ENCODE results near the gene TPD52L1. TPM values are rescaled to one million over a fixed set of nuclear protein-coding genes. Genes with fewer than 3 reads are reported as not detected.

The TPD52L1 gene
- total RNA-seq, 1 experiment from 2014 or later = 12.4 TPM

DNA sequence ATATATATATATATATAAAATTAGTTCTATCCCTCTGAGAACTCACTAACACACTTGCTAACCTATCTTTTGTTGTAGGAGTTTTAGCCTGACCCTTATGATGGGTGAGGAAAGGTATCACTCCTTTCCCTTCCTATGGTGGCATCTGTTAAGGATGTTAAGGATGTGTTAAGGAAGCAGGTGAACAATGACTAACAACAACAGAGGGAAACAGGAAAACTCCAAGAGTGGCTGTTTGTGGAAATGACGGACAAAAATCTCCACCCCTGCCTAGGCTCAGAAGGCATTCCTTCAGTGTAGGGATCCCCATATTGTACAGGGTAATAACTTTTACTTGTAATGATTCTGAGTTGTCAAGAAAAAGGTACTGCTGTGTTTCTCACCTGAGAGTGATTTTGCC lies 8.8 kb upstream of the TPD52L1 start:
- Mint-ChIP-seq H3K36me3 (peaks cover 4% of the 10 kb centered on the region; the same call in 1 of the 2 replicates), H3K27me3 (ENCODE audit: low read depth) (peaks cover under 1% of the 10 kb centered on the region), H3K4me1 (peaks cover 3% of the 10 kb centered on the region), H3K4me3 (no peak overlapping the region), H3K9me3 (peaks cover 25% of the 10 kb centered on the region), H3K27ac (no peak overlapping the region)
- ChIA-PET CTCF (no interaction called here), POLR2A (no interaction called here)
- DNase-seq (ENCODE audit: low spot score) (no peak), ATAC-seq (no peak)
- TF ChIP-seq, protein P1, sequence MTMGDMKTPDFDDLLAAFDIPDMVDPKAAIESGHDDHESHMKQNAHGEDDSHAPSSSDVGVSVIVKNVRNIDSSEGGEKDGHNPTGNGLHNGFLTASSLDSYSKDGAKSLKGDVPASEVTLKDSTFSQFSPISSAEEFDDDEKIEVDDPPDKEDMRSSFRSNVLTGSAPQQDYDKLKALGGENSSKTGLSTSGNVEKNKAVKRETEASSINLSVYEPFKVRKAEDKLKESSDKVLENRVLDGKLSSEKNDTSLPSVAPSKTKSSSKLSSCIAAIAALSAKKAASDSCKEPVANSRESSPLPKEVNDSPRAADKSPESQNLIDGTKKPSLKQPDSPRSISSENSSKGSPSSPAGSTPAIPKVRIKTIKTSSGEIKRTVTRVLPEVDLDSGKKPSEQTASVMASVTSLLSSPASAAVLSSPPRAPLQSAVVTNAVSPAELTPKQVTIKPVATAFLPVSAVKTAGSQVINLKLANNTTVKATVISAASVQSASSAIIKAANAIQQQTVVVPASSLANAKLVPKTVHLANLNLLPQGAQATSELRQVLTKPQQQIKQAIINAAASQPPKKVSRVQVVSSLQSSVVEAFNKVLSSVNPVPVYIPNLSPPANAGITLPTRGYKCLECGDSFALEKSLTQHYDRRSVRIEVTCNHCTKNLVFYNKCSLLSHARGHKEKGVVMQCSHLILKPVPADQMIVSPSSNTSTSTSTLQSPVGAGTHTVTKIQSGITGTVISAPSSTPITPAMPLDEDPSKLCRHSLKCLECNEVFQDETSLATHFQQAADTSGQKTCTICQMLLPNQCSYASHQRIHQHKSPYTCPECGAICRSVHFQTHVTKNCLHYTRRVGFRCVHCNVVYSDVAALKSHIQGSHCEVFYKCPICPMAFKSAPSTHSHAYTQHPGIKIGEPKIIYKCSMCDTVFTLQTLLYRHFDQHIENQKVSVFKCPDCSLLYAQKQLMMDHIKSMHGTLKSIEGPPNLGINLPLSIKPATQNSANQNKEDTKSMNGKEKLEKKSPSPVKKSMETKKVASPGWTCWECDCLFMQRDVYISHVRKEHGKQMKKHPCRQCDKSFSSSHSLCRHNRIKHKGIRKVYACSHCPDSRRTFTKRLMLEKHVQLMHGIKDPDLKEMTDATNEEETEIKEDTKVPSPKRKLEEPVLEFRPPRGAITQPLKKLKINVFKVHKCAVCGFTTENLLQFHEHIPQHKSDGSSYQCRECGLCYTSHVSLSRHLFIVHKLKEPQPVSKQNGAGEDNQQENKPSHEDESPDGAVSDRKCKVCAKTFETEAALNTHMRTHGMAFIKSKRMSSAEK (CRISPR knock-in tag; IDR thresholded peaks at IDR 0.05; ENCODE audit: borderline replicate concordance) = no peak
- TF ChIP-seq CTCF (IDR thresholded peaks at IDR 0.05) (no peak), E2F4 (CRISPR knock-in tag; IDR thresholded peaks at IDR 0.05; ENCODE audit: borderline replicate concordance, low read depth) (no peak), TEAD1 (CRISPR knock-in tag; IDR thresholded peaks at IDR 0.05) (no peak), ZNF423 (CRISPR knock-in tag; IDR thresholded peaks at IDR 0.05) (no peak), TEAD4 (CRISPR knock-in tag; IDR thresholded peaks at IDR 0.05) (no peak), OVOL2 (CRISPR knock-in tag; IDR thresholded peaks at IDR 0.05; ENCODE audit: borderline replicate concordance) (no peak), JAZF1 (CRISPR knock-in tag; IDR thresholded peaks at IDR 0.05) (no peak), NFE2L1 (CRISPR knock-in tag; IDR thresholded peaks at IDR 0.05) (no peak), SP1 (CRISPR knock-in tag; conservative IDR thresholded peaks at IDR 0.05) (no peak), ZNF512 (CRISPR knock-in tag; IDR thresholded peaks at IDR 0.05; ENCODE audit: borderline replicate concordance) (no peak), NR1H2 (CRISPR knock-in tag; IDR thresholded peaks at IDR 0.05) (no peak), ZNF138 (CRISPR knock-in tag; conservative IDR thresholded peaks at IDR 0.05) (no peak), ARID4B (CRISPR knock-in tag; IDR thresholded peaks at IDR 0.05; ENCODE audit: borderline replicate concordance) (no peak), IRF2 (CRISPR knock-in tag; IDR thresholded peaks at IDR 0.05; ENCODE audit: borderline replicate concordance, low read depth) (no peak)
- TF ChIP-seq, protein P2, sequence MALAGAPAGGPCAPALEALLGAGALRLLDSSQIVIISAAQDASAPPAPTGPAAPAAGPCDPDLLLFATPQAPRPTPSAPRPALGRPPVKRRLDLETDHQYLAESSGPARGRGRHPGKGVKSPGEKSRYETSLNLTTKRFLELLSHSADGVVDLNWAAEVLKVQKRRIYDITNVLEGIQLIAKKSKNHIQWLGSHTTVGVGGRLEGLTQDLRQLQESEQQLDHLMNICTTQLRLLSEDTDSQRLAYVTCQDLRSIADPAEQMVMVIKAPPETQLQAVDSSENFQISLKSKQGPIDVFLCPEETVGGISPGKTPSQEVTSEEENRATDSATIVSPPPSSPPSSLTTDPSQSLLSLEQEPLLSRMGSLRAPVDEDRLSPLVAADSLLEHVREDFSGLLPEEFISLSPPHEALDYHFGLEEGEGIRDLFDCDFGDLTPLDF (CRISPR knock-in tag; IDR thresholded peaks at IDR 0.05) = no peak
- TF ChIP-seq, protein P3, sequence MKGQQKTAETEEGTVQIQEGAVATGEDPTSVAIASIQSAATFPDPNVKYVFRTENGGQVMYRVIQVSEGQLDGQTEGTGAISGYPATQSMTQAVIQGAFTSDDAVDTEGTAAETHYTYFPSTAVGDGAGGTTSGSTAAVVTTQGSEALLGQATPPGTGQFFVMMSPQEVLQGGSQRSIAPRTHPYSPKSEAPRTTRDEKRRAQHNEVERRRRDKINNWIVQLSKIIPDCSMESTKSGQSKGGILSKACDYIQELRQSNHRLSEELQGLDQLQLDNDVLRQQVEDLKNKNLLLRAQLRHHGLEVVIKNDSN (CRISPR knock-in tag; IDR thresholded peaks at IDR 0.05) = no peak
- TF ChIP-seq, protein P4, sequence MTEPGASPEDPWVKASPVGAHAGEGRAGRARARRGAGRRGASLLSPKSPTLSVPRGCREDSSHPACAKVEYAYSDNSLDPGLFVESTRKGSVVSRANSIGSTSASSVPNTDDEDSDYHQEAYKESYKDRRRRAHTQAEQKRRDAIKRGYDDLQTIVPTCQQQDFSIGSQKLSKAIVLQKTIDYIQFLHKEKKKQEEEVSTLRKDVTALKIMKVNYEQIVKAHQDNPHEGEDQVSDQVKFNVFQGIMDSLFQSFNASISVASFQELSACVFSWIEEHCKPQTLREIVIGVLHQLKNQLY (CRISPR knock-in tag; IDR thresholded peaks at IDR 0.05) = no peak
- TF ChIP-seq, protein P5, sequence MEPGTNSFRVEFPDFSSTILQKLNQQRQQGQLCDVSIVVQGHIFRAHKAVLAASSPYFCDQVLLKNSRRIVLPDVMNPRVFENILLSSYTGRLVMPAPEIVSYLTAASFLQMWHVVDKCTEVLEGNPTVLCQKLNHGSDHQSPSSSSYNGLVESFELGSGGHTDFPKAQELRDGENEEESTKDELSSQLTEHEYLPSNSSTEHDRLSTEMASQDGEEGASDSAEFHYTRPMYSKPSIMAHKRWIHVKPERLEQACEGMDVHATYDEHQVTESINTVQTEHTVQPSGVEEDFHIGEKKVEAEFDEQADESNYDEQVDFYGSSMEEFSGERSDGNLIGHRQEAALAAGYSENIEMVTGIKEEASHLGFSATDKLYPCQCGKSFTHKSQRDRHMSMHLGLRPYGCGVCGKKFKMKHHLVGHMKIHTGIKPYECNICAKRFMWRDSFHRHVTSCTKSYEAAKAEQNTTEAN (CRISPR knock-in tag; IDR thresholded peaks at IDR 0.05) = no peak

Measured in WTC11 (cell line).